GM12878 (cell line): ENCODE data around the gene ENTREP1. TPM values are rescaled to one million over a fixed set of nuclear protein-coding genes. Genes with fewer than 3 reads are reported as not detected.

Source experiments
- CHD2 ChIP-seq: IDR thresholded peaks from 2 replicates; pipeline ENCODE4 v1.6.1; 2011; ENCODE audit warnings: low read depth, low read length, improper control_type of control experiment, borderline replicate concordance
- JUNB ChIP-seq: IDR thresholded peaks from 2 replicates; pipeline ENCODE4 v1.6.1; 2016; ENCODE audit warnings: antibody characterized with exemption, mild to moderate bottlenecking
- KAT2A ChIP-seq: conservative IDR thresholded peaks from 2 replicates; pipeline ENCODE4 v1.6.1; 2011; ENCODE audit warnings: low read depth, low read length; ENCODE audit not compliant: control insufficient read depth
- MYC ChIP-seq: IDR thresholded peaks from 2 replicates; pipeline ENCODE4 v1.6.1; 2011; ENCODE audit warnings: mild to moderate bottlenecking, low read length, moderate library complexity, inconsistent platforms; ENCODE audit not compliant: insufficient read depth, insufficient replicate concordance, insufficient read length, severe bottlenecking
- PAX5 ChIP-seq: IDR thresholded peaks from 2 replicates; pipeline ENCODE4 v1.6.1; 2011; ENCODE audit warnings: low read depth, low read length, borderline replicate concordance
- RB1 ChIP-seq: fragments of 450-650 bp; formaldehyde crosslinking; IDR thresholded peaks from 2 replicates; pipeline ENCODE4 v1.6.1; 2017; ENCODE audit warnings: mild to moderate bottlenecking, borderline replicate concordance
- SPI1 ChIP-seq: IDR thresholded peaks from 2 replicates; pipeline ENCODE4 v1.6.1; 2011; ENCODE audit warnings: low read depth, mild to moderate bottlenecking, low read length, moderate library complexity, borderline replicate concordance; ENCODE audit not compliant: insufficient read depth
- polyA plus RNA-seq, 11 experiments: library from polyadenylated mRNA; depleted of rRNA in 4 of 11; unstranded in 6 of 11; stranded (reverse) in 5 of 11; fragments of >200 nt; fragmentation: Nextera tagmentation in 4 of 11; fragmentation: Illumina TruSeq in 1 of 11; extraction: Ambion mirVana in 4 of 11; extraction: Trizol in 1 of 11; gene quantifications; 1 replicate in 1 of 11; 2 replicates in 10 of 11; pipeline versions ENCODE4 v1.2.1 to v1.2.3, GENCODE V29; 2011 to 2016; ENCODE audit warnings: inconsistent platforms in 2 of 11, missing spikeins in 2 of 11, low read depth in 1 of 11
- total RNA-seq, 4 experiments: library from RNA; depleted of rRNA in 3 of 4; stranded (reverse); fragments of >200 nt in 3 of 4; fragmentation: Illumina TruSeq in 1 of 4; extraction: Trizol in 1 of 4; gene quantifications; 2 replicates each; pipeline versions ENCODE4 v1.2.1 to v1.2.3, GENCODE V29; 2013 to 2021
- TF ChIP-seq, protein P1 (sequence below): fragments of 150-350 bp; IDR thresholded peaks from 2 replicates; pipeline ENCODE4 v1.6.1; 2016; ENCODE audit warnings: low read depth, low read length
- TF ChIP-seq, protein P2 (sequence below): IDR thresholded peaks from 2 replicates; pipeline ENCODE4 v1.6.1; 2012; ENCODE audit warnings: low read depth, low read length, improper control_type of control experiment
- TF ChIP-seq, protein P3 (sequence below): IDR thresholded peaks from 2 replicates; pipeline ENCODE4 v1.6.1; 2011; ENCODE audit warnings: mild to moderate bottlenecking, low read depth, low read length, moderate library complexity; ENCODE audit not compliant: insufficient replicate concordance

Gene ENTREP1
- total and polyA plus RNA-seq, 10 of the 15 experiments (the other 5 are each of a cell fraction or from before 2014, with no cell fraction given), result not detected

DNA sequence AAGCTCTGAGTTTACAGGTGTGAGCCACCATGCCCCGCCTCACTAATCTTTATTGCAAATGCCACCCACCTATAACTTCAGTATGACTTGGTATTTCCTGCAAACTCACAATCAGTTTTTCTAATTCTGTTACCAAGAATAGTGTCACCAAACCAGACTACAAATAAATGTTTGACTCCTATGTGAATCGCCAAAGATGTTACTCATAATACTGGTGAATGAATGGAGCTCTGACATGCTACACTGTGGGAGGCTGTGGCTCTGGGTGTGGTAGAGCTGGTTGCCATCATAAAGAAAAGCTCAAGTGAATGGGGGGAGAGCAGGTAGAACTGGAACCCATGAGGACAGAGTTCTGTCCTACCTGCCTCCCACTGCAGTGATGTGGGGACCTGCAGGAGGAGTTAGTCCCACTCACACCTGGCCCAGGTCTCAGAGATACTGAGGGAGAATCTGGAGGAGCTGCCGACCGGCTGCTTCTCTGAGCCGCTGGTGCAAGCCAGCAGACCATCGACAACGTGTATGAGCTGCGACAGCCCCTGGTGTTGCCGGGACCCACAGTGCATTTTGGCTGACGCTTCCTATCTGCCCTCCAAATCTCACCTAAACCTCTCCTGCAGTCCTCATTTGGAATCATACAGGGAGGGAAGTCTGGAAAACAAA lies 95.7 kb downstream of the ENTREP1 start (continued):
- TF ChIP-seq, protein P1, sequence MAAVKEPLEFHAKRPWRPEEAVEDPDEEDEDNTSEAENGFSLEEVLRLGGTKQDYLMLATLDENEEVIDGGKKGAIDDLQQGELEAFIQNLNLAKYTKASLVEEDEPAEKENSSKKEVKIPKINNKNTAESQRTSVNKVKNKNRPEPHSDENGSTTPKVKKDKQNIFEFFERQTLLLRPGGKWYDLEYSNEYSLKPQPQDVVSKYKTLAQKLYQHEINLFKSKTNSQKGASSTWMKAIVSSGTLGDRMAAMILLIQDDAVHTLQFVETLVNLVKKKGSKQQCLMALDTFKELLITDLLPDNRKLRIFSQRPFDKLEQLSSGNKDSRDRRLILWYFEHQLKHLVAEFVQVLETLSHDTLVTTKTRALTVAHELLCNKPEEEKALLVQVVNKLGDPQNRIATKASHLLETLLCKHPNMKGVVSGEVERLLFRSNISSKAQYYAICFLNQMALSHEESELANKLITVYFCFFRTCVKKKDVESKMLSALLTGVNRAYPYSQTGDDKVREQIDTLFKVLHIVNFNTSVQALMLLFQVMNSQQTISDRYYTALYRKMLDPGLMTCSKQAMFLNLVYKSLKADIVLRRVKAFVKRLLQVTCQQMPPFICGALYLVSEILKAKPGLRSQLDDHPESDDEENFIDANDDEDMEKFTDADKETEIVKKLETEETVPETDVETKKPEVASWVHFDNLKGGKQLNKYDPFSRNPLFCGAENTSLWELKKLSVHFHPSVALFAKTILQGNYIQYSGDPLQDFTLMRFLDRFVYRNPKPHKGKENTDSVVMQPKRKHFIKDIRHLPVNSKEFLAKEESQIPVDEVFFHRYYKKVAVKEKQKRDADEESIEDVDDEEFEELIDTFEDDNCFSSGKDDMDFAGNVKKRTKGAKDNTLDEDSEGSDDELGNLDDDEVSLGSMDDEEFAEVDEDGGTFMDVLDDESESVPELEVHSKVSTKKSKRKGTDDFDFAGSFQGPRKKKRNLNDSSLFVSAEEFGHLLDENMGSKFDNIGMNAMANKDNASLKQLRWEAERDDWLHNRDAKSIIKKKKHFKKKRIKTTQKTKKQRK, result no peak
- TF ChIP-seq CHD2 (no peak), MYC (no peak), SPI1 (no peak), KAT2A (no peak), RB1 (no peak), PAX5 (no peak), JUNB (no peak)
- TF ChIP-seq, protein P2, sequence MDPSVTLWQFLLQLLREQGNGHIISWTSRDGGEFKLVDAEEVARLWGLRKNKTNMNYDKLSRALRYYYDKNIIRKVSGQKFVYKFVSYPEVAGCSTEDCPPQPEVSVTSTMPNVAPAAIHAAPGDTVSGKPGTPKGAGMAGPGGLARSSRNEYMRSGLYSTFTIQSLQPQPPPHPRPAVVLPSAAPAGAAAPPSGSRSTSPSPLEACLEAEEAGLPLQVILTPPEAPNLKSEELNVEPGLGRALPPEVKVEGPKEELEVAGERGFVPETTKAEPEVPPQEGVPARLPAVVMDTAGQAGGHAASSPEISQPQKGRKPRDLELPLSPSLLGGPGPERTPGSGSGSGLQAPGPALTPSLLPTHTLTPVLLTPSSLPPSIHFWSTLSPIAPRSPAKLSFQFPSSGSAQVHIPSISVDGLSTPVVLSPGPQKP, result no peak
- TF ChIP-seq, protein P3, sequence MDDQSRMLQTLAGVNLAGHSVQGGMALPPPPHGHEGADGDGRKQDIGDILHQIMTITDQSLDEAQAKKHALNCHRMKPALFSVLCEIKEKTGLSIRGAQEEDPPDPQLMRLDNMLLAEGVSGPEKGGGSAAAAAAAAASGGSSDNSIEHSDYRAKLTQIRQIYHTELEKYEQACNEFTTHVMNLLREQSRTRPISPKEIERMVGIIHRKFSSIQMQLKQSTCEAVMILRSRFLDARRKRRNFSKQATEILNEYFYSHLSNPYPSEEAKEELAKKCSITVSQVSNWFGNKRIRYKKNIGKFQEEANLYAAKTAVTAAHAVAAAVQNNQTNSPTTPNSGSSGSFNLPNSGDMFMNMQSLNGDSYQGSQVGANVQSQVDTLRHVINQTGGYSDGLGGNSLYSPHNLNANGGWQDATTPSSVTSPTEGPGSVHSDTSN, result no peak
- TF ChIP-seq, all 136 proteins: peak for 0
